Stimulated activated CD4-positive, alpha-beta T cell treated with anti-CD3 and anti-CD28 coated beads, Interleukin-15, amount 100 ng/mL, for 48 hours (primary cell): ENCODE results near the gene CAMKMT.

Experiments
- DNase-seq, 2 donors: peaks; one replicate each; pipeline ENCODE4 v3.0.0-alpha.2; 2020; ENCODE audit warnings: low read depth in 2 of 2

Gene CAMKMT

DNA sequence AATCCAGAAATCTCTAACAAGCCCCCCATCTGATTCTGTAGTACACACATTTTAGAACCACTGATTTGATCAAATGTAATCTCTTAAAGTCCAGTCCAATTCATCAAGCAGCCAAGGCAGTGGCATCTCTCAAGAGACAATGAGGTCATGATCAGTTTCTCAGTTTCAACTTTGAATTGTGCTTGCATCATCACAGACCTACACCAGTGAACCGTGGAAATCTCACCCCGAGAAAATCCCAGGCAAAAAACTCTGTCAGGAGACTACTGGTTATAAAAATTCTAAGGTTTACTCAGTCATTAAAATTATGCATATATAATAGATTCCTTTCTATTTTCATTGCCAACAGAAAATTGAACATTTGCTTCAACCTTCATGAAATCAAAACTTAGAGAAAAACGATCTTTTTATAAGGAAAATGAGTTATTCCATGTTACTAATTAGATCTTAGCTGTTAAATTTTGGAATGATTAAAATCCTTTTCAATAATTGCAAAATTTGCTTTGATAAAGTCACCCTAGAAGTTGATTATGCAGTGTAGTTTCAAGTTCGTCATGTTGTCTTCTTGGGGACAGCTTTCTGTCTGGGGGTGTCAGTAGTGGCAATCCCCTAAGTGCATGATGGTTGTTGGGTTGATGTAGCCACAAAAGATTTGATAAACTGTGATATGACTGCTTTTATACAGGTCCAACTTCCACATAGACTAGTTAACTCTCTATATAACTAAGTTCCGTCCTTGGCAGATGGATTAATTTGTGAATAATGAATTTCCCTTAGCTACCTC lies 235.0 kb downstream of the CAMKMT start:
- DNase-seq = no peak

- no peak for DNase-seq
Measured at GRCh38 chr2:44598330-44599119, 236.8 kb downstream of the CAMKMT start.

DNA sequence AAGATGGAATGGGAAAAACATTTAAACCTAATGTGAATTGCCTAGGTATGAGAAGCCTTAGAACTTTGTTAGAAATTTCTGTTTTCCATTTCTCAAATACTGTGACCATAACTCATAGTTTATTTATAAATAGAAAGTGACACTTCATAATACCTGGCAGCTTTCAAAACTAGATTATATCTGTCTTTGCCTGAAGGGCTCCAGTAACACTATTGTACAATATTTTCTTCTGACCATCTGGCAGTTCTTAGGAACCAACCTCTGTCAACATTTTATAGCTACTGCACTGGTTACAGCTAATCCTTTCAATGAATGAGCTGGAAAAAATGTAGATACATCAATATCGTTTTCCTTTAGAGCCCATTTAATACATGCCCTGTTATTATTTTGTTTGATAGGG lies 237.4 kb downstream of the CAMKMT start:
- DNase-seq = no peak

GRCh38 chr2:44602446-44602845 lies 240.7 kb downstream of the CAMKMT start:
- DNase-seq = no peak

DNA sequence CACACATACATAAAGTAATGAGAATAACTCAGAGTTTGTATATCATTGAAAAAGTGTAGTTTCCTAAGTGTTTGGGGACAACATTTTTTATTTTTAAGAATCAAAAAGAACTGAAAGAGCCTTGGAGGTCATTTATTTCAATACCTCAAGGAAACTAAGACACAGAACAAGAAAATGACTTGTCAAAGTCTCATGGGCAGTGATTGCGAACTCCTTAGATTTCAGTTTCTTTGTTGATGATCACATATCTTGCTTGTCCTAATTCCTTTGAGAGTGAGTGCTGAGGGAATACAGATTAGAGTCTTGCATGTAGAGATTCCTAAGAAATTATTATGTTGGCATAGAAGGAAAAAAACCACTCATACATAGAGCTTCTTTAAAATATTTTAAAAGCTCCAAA lies 243.8 kb downstream of the CAMKMT start:
- DNase-seq = no peak

DNA sequence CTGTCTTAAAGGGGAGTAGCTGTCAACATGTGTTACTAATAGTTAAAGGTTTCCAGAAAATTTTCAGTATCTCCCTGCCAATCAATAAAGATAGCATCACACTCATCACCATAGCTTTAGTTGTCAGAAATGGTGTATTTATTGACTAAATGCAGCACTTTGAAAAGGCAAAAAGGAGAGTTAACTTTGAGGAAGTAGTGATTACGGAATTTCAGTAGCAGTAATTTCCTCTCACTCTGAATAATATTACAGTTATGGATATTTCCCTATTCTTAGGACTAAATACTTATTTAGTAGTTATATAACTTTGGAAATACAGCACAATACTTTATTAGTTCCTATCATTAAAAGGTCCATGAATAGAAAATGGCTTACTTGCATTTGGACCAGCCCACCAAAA lies 250.5 kb downstream of the CAMKMT start:
- DNase-seq = no peak

DNA sequence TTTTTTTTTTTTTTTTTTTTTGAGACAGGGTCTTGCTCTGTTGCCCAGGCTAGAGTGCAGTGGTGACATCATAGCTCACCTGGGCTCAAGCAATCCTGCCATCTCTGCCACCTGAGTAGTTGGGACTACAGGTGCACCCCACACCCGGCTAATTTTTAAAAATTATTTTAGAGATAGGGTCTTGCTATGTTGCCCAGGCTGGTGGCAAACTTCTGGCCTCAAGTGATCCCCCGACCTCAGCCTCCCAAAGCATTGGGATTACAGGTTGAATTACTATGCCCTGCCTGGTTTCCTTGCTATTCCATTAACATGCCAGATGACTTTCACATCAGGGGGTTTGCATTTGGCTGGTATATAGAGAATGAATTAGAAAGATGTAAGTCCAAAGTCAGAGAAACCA lies 253.2 kb downstream of the CAMKMT start:
- no peak for DNase-seq

GRCh38 chr2:44615950-44616518 lies 254.3 kb downstream of the CAMKMT start:
- no peak for DNase-seq

DNA sequence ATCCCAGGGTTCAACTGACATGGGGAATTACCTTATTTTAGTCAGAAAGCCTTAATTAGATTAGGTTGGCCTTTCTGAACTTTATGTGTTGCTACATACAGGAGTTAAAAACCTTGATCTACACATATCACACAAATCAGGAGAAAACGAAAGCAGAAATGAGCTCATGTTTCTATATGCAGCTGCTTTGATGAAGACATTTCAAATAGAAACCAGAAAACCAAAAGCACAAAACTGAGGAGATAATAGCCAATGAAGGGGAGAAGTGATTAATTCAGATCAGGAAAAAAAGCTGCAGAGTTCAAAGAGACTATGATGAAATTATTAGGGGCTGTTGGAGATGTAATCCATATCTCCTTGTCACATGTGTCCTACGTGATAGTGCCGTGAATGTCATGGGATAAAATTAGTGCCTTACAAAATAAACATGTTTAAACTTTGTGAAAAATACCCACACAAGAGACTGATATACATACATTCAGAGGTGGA lies 255.0 kb downstream of the CAMKMT start:
- no peak for DNase-seq

DNA sequence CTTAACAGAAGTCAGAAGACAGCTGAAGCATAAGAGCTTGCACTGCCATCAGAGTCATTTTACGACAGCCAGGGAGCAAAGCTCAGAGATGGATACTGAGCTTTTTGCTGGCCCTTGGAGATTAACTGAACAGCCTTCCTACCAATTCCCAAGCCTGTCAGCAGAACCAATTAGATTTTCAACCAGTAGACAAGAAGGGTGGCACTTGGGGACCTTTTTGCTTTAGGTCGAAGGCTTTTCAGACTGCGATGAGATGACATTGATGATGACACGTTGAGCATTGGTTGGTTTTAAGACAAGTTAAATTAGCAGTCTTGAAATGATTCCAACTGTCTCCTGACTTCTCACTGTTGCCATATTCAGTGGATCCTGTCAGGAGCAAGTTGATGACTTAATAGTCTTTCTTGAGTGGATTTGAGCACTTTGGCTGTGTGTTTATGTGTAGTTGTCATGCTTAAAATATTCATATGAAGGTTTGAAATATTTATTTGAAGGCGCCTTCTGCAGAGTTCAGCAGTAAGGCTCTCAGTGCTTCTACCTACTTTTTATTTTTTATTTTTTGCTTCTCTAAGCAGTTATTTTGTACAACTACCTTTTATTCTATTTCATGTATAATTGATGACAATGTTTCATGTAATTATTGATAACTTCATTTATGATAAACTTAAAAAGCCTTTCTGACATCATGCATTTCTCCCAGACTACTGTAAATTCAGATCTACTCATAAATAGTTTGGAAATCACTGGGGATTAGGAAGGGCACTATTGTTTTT lies 256.7 kb downstream of the CAMKMT start:
- DNase-seq = no peak

DNA sequence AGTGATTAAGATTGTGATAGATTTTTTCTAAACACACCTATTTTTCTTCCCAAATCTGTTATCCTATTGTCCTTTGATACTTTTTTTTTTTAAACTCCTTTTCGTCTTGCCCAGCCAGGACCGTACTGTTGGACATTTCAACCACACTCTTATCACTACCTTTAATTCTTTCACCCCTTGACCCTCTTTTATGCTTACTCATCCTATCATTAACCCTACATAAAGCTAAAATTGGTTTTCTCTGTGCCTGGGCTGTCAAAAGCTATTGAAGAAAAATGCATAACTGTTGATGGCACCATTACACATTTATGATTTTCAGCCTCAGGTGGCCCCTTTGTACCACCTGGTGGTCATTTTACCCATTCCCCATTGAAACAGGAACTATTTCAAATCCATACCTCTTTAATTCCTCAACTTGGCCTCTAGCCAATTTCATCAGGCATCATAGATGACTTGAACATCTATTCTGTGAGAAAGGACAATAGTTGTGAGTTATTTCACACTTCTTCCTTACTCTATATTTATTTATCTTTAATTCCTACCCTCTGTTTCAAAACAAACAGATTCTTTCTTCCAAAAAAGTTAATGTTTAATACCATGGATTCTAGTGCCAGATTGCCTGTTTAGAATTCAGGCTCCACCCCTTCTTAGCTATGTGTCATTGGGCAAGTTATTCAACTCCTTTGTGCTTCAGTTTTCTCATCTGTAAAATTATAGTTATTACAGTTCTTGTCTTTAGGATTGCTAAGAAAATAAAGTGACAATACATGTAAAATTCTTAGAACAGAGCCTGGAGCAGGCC lies 258.6 kb downstream of the CAMKMT start:
- no peak for DNase-seq

GRCh38 chr2:44623622-44624351 lies 262.0 kb downstream of the CAMKMT start:
- DNase-seq = no peak

DNA sequence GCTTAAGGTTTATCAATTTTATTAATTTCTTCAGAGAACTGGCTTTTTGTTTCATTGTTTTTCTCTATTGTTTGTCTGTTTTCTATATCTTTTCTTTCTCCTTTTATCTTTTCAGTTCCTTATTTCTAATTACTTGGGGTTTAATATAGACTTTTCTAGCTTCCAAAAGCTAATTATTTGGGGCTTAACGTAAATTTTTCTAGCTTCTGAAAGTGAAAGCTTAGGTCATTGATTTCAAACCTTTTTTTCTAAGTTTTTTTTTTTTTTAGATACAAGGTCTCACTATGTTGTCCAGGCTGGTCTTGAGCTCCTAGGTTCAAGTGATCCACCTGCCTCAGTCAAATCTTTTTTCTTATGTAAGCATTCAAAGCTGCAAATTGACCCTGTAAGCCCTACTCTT lies 266.6 kb downstream of the CAMKMT start:
- DNase-seq = no peak

DNA sequence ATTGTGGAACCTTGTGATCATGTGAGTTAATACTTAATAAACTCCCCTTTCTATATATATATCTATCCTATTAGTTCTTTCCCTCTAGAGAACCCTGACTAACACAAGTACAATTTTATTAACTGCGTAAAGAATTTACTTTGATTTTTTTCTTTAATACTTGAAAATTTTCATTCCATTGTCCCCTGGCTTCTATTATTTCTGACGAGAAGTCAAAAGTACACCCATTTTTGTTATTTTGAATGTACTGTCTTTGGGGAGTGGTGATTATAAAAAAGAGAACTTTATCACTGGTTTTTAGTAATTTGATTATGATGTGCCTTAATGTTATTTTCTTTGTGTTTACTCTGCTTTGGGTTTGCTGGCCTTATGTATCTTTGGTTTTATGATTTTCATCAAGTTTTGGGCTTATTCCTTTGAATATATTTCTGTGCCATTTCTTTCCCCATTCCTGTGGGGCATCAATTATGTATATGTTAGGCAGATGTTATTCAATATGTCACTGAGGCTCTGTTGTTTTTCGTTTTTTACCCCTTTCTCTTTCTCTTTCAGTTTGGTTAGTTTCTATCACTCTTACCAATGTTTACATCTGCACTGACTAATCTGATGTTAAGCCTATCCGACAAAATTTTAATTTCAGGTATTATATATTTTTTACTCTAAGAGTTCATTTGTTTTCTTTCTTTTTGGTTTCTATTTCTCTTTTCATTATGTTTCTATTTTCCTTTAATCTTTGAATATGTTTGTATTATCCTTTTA lies 271.4 kb downstream of the CAMKMT start:
- DNase-seq = no peak

- no peak for DNase-seq
Measured at GRCh38 chr2:44635725-44636124, 274.0 kb downstream of the CAMKMT start.

DNA sequence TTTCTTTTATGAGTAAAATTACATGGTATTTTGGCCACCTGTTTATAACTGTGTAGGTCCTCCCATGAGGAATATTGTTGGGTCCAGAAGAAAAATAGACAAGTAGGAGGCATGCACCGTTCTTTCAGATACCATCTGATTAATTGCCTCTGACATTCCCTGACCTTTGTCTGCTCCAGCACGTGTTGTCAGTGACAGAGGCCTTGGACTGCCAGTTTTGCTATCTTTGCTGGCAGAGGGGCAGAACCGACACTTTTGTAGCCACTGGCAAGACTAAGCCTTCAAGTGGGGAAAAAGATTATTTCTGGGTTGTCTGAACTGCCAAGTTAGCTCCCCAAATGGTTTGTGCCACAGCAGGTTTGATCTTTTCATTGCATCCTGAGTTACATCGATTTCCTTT lies 276.9 kb downstream of the CAMKMT start:
- DNase-seq = no peak

- DNase-seq = no peak
Measured at GRCh38 chr2:44639399-44639798, 277.7 kb downstream of the CAMKMT start.

GRCh38 chr2:44642123-44642857 lies 280.5 kb downstream of the CAMKMT start:
- DNase-seq = no peak

DNA sequence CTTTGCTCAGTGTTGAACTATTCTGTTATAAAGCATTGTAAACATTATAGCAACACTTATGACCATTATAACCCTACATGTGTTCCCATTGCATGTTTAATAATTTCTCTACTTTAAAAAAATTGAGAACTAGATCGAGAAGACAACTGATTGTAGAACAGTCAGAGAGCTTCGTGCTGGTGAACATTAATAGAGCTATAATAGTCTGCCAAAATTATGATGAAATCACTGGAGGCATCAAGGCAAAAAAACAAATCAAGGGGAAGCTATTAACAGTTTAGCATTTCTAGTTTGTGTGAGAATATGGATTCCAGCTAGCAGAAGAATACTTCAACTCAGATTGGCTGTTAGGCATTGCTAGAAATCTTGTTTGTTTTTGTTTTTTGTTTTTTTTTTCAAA lies 284.2 kb downstream of the CAMKMT start:
- no peak for DNase-seq
